GM19238 (cell line): Measurements from ENCODE around the gene MAPKAPK2.
A peak's percentile ranks its signal among the peaks of the same experiment; 100 is the strongest.
"Not testable (repeated sequence)": the region's sequence is repeated elsewhere in the genome, so short reads cannot be mapped to it uniquely, and the experiment has no call there.

Source experiments
- DNase-seq: peaks from one replicate; pipeline ENCODE4 v3.0.0; 2011; ENCODE audit warnings: low spot score; ENCODE audit not compliant: insufficient read length

The MAPKAPK2 gene

GRCh38 chr1:206684478-206685333 is at the start of gene MAPKAPK2:
TSS of gene MAPKAPK2 (plus strand) at chr1:206684905. CDS start at chr1:206685230, 325 bp downstream.
- DNase-seq: peak; percentile 95

GRCh38 chr1:206635080-206635977 is 49.4 kb upstream of the MAPKAPK2 start, which contains the start of gene DYRK3:
TSS of gene DYRK3 (plus strand) at chr1:206635536. CDS start at chr1:206635704, 168 bp downstream.
- DNase-seq: peak; percentile 85

GRCh38 chr1:206635978-206636345 is 48.7 kb upstream of the MAPKAPK2 start:
- no peak for DNase-seq

- no peak for DNase-seq
These were observed 48.0 kb upstream of the MAPKAPK2 start for GRCh38 chr1:206636671-206637070.

GRCh38 chr1:206637605-206638004 is 47.1 kb upstream of the MAPKAPK2 start:
- no peak for DNase-seq

- not testable (repeated sequence) for DNase-seq
These were observed 42.6 kb upstream of the MAPKAPK2 start for GRCh38 chr1:206642074-206642473.

GRCh38 chr1:206643118-206643698 is 41.5 kb upstream of the MAPKAPK2 start:
- DNase-seq: no peak

- DNase-seq: no peak
These were observed 38.2 kb upstream of the MAPKAPK2 start for GRCh38 chr1:206646504-206646903.

- DNase-seq: no peak
These were observed 37.5 kb upstream of the MAPKAPK2 start for GRCh38 chr1:206647224-206647623.

- no peak for DNase-seq
These were observed 35.3 kb upstream of the MAPKAPK2 start for GRCh38 chr1:206649261-206649921.

GRCh38 chr1:206651014-206651413 is 33.7 kb upstream of the MAPKAPK2 start:
- no peak for DNase-seq

GRCh38 chr1:206651958-206652890 is 32.5 kb upstream of the MAPKAPK2 start:
- DNase-seq: no peak

GRCh38 chr1:206653715-206654459 is 30.8 kb upstream of the MAPKAPK2 start:
- DNase-seq: no peak

- no peak for DNase-seq
These were observed 29.9 kb upstream of the MAPKAPK2 start for GRCh38 chr1:206654828-206655227.

GRCh38 chr1:206655471-206655882 is 29.2 kb upstream of the MAPKAPK2 start:
- DNase-seq: no peak

- DNase-seq: no peak
These were observed 27.8 kb upstream of the MAPKAPK2 start for GRCh38 chr1:206656936-206657335.

- no peak for DNase-seq
These were observed 27.0 kb upstream of the MAPKAPK2 start for GRCh38 chr1:206657751-206658150.

GRCh38 chr1:206658264-206658980 is 26.3 kb upstream of the MAPKAPK2 start:
- peak; percentile 66 for DNase-seq

- no peak for DNase-seq
These were observed 25.8 kb upstream of the MAPKAPK2 start for GRCh38 chr1:206658981-206659273.
